H1 (cell line): ENCODE results near the gene ENTPD2. TPM values are rescaled to one million over a fixed set of nuclear protein-coding genes. Genes with fewer than 3 reads are reported as not detected.

Experiments used
- CTCF ChIA-PET: fragments of 300-600 bp; sonication (Branson Sonifier 250); formaldehyde crosslinking; loops from one replicate; lab custom pipeline; 2021; ENCODE audit not compliant: partially characterized antibody; lab: Charles Lee
- POLR2A ChIA-PET: fragments of 300-600 bp; sonication (Branson Sonifier 250); formaldehyde crosslinking; loops from one replicate; lab custom pipeline; 2021; ENCODE audit warnings: inconsistent platforms; ENCODE audit not compliant: partially characterized antibody; lab: Charles Lee
- DNase-seq, 2 experiments: peaks; one replicate each; pipeline versions ENCODE4 v3.0.0 to v3.0.0-alpha.2; 2010 to 2022; ENCODE audit warnings: low spot score in 2 of 2, low read depth in 1 of 2, mixed read lengths in 1 of 2
- FAIRE-seq: peaks from 2 replicates; lab custom pipeline; 2011; peaks lifted over from hg19 to GRCh38; lab: Jason Lieb, UNC
- H2AFZ ChIP-seq: 2 replicates; pipeline ENCODE4 v1.8.1; 2012; ENCODE audit warnings: low read length, inconsistent platforms
- H2AK5ac ChIP-seq: 2 replicates; pipeline ENCODE4 v1.6.1; 2013; ENCODE audit warnings: low read depth, low read length
- H2BK120ac ChIP-seq: replicated peaks from 2 replicates; pipeline ENCODE3; 2013; ENCODE audit warnings: low read depth, low read length, inconsistent platforms
- H2BK12ac ChIP-seq: 2 replicates; pipeline ENCODE4 v1.6.1; 2013; ENCODE audit warnings: low read depth, low read length
- H2BK15ac ChIP-seq: 2 replicates; pipeline ENCODE4 v1.6.1; 2013; ENCODE audit warnings: low read length
- H2BK20ac ChIP-seq: 2 replicates; pipeline ENCODE4 v1.6.1; 2013; ENCODE audit warnings: low read length
- H2BK5ac ChIP-seq: 2 replicates; pipeline ENCODE4 v1.6.1; 2013; ENCODE audit warnings: low read depth, low read length
- H3K14ac ChIP-seq: 2 replicates; pipeline ENCODE4 v1.6.1; 2013; ENCODE audit warnings: inconsistent platforms; ENCODE audit not compliant: insufficient read length
- H3K18ac ChIP-seq: 2 replicates; pipeline ENCODE4 v1.6.1; 2013; ENCODE audit warnings: low read length; ENCODE audit errors: extremely low read depth
- H3K23ac ChIP-seq: 2 replicates; pipeline ENCODE4 v1.6.1; 2013; ENCODE audit warnings: inconsistent platforms; ENCODE audit not compliant: insufficient read length
- H3K23me2 ChIP-seq: 2 replicates; pipeline ENCODE4 v1.6.1; 2013; ENCODE audit warnings: low read depth, low read length
- H3K27ac ChIP-seq: 2 replicates; pipeline ENCODE4 v1.6.1; 2011; ENCODE audit warnings: low read depth, low read length, inconsistent platforms
- H3K27me3 ChIP-seq, 4 experiments: replicated peaks in 1 of 4; 1 replicate in 1 of 4; 2 replicates in 3 of 4; pipeline versions ENCODE4 v1.6.1 to v1.8.1; 2011 to 2013; ENCODE audit warnings: low read length in 3 of 4, mild to moderate bottlenecking in 3 of 4, inconsistent platforms in 2 of 4, mixed read lengths in 2 of 4, moderate library complexity in 1 of 4; ENCODE audit not compliant: control insufficient read depth in 3 of 4, insufficient read depth in 3 of 4; ENCODE audit errors: extremely low read depth in 1 of 4
- H3K36me3 ChIP-seq, 4 experiments: 2 replicates each; pipeline versions ENCODE4 v1.6.1 to v1.8.1; 2011 to 2013; ENCODE audit warnings: mild to moderate bottlenecking in 4 of 4, low read length in 3 of 4, moderate library complexity in 2 of 4, control low read depth in 1 of 4, inconsistent platforms in 1 of 4; ENCODE audit not compliant: insufficient read depth in 4 of 4, control insufficient read depth in 2 of 4
- H3K4ac ChIP-seq: replicated peaks from 2 replicates; pipeline ENCODE3; 2013; ENCODE audit warnings: low read length, low read depth, mixed read lengths, inconsistent platforms; ENCODE audit not compliant: insufficient read length
- H3K4me1 ChIP-seq, 4 experiments: replicated peaks in 1 of 4; 1 replicate in 1 of 4; 2 replicates in 3 of 4; pipeline versions ENCODE4 v1.6.1 to v1.8.1; 2011 to 2013; ENCODE audit warnings: low read length in 3 of 4, inconsistent platforms in 2 of 4, mixed read lengths in 1 of 4; ENCODE audit not compliant: insufficient read depth in 4 of 4, control insufficient read depth in 3 of 4
- H3K4me2 ChIP-seq, 2 experiments: 2 replicates each; pipeline versions ENCODE4 v1.6.1 to v1.8.1; 2011 to 2013; ENCODE audit warnings: low read depth in 2 of 2, low read length in 2 of 2, control low read depth in 1 of 2, inconsistent platforms in 1 of 2, mild to moderate bottlenecking in 1 of 2; ENCODE audit not compliant: insufficient read depth in 1 of 2
- H3K4me3 ChIP-seq, 4 experiments: fragments of 200-600, 300-600 bp in 1 of 4; sonication (generic), shearing (Covaris generic), sonication (Bioruptor Twin) in 1 of 4; 2 replicates each; pipeline versions ENCODE4 v1.5.1 to v1.8.1; 2011 to 2016; ENCODE audit warnings: low read length in 4 of 4, low read depth in 3 of 4, control low read depth in 2 of 4, inconsistent platforms in 2 of 4, mild to moderate bottlenecking in 2 of 4, mixed read lengths in 1 of 4, moderate library complexity in 1 of 4; ENCODE audit not compliant: insufficient read depth in 2 of 4; ENCODE audit errors: extremely low read depth in 1 of 4
- H3K56ac ChIP-seq: replicated peaks from 2 replicates; pipeline ENCODE3; 2013; ENCODE audit warnings: low read depth, mild to moderate bottlenecking, mixed read lengths, low read length, inconsistent platforms; ENCODE audit not compliant: insufficient read length
- H3K79me1 ChIP-seq: 2 replicates; pipeline ENCODE4 v1.6.1; 2013; ENCODE audit warnings: low read depth, low read length, control low read depth
- H3K79me2 ChIP-seq, 2 experiments: 2 replicates each; pipeline versions ENCODE4 v1.6.1 to v1.8.1; 2012 to 2013; ENCODE audit warnings: low read length in 2 of 2, mild to moderate bottlenecking in 2 of 2, inconsistent platforms in 1 of 2; ENCODE audit not compliant: insufficient read depth in 2 of 2, control insufficient read depth in 1 of 2
- H3K9ac ChIP-seq, 4 experiments: replicated peaks in 1 of 4; 1 replicate in 1 of 4; 2 replicates in 3 of 4; pipeline versions ENCODE4 v1.6.1 to v1.8.1; 2011 to 2013; ENCODE audit warnings: low read depth in 3 of 4, low read length in 3 of 4, control low read depth in 2 of 4, mild to moderate bottlenecking in 2 of 4, moderate library complexity in 2 of 4, inconsistent platforms in 1 of 4; ENCODE audit errors: extremely low read depth in 1 of 4
- H3K9me3 ChIP-seq, 2 experiments: 2 replicates each; pipeline versions ENCODE4 v1.6.1 to v1.8.1; 2012 to 2013; ENCODE audit warnings: mild to moderate bottlenecking in 2 of 2, moderate library complexity in 2 of 2, control low read depth in 1 of 2, inconsistent platforms in 1 of 2, low read depth in 1 of 2, low read length in 1 of 2, mixed read lengths in 1 of 2; ENCODE audit not compliant: insufficient read depth in 2 of 2
- H4K20me1 ChIP-seq, 2 experiments: replicated peaks in 1 of 2; 2 replicates each; pipeline versions ENCODE3 to v1.8.1; 2011 to 2013; ENCODE audit warnings: inconsistent platforms in 2 of 2, low read length in 2 of 2, mild to moderate bottlenecking in 1 of 2; ENCODE audit not compliant: insufficient read depth in 2 of 2, control insufficient read depth in 1 of 2
- H4K5ac ChIP-seq: 2 replicates; pipeline ENCODE4 v1.6.1; 2013; ENCODE audit warnings: low read length, low read depth, mixed read lengths, inconsistent platforms; ENCODE audit not compliant: insufficient read length
- H4K8ac ChIP-seq: 2 replicates; pipeline ENCODE4 v1.8.0; 2013; ENCODE audit warnings: mild to moderate bottlenecking, moderate library complexity, low read length, inconsistent platforms; ENCODE audit not compliant: insufficient read depth; ENCODE audit errors: extremely low read depth
- H4K91ac ChIP-seq: replicated peaks from 2 replicates; pipeline ENCODE3; 2013; ENCODE audit warnings: low read length, mixed read lengths, inconsistent platforms; ENCODE audit not compliant: insufficient read length
- ASH2L ChIP-seq: fragments of 200-600, 300-600 bp; sonication (generic); IDR thresholded peaks from one replicate; pipeline ENCODE4 v1.7.1; 2017; ENCODE audit warnings: low read length
- BACH1 ChIP-seq: IDR thresholded peaks from 2 replicates; pipeline ENCODE4 v1.6.1; 2012; ENCODE audit warnings: low read length, improper control_type of control experiment
- BCL11A ChIP-seq, 2 experiments: IDR thresholded peaks; one replicate each; pipeline ENCODE4 v1.6.1; 2011; ENCODE audit warnings: low read depth in 2 of 2, low read length in 2 of 2, mild to moderate bottlenecking in 2 of 2
- CTBP2 ChIP-seq: IDR thresholded peaks from 2 replicates; pipeline ENCODE4 v1.7.0; 2011; ENCODE audit warnings: borderline replicate concordance, mild to moderate bottlenecking, moderate library complexity, mixed read lengths, low read length; ENCODE audit not compliant: insufficient read depth, insufficient read length
- HDAC6 ChIP-seq: IDR thresholded peaks from one replicate; pipeline ENCODE4 v1.7.1; 2012; ENCODE audit warnings: low read depth, mild to moderate bottlenecking, inconsistent platforms, low read length, moderate library complexity
- KDM4A ChIP-seq: IDR thresholded peaks from one replicate; pipeline ENCODE4 v1.7.1; 2012; ENCODE audit warnings: low read depth, mild to moderate bottlenecking, moderate library complexity, low read length, inconsistent platforms; ENCODE audit not compliant: severe bottlenecking
- NRF1 ChIP-seq: IDR thresholded peaks from 2 replicates; pipeline ENCODE4 v1.6.1; 2011; ENCODE audit warnings: mild to moderate bottlenecking, low read depth, low read length, improper control_type of control experiment
- RAD21 ChIP-seq, 2 experiments: IDR thresholded peaks in 1 of 2; conservative IDR thresholded peaks in 1 of 2; 2 replicates each; pipeline ENCODE4 v1.6.1; 2011; ENCODE audit warnings: low read depth in 2 of 2, low read length in 2 of 2, improper control_type of control experiment in 1 of 2, inconsistent platforms in 1 of 2, mild to moderate bottlenecking in 1 of 2, moderate library complexity in 1 of 2
- RXRA ChIP-seq: IDR thresholded peaks from 2 replicates; pipeline ENCODE4 v1.6.1; 2011; ENCODE audit warnings: low read depth, mild to moderate bottlenecking, low read length, moderate library complexity; ENCODE audit not compliant: insufficient read depth
- SP1 ChIP-seq: IDR thresholded peaks from 2 replicates; pipeline ENCODE4 v1.6.1; 2011; ENCODE audit warnings: low read depth, low read length
- TEAD4 ChIP-seq: IDR thresholded peaks from 2 replicates; pipeline ENCODE4 v1.6.1; 2012; ENCODE audit warnings: low read depth, low read length, inconsistent platforms, mixed read lengths
- WGBS, 2 experiments: shearing (Covaris generic) in 1 of 2; methylation state at CpG; one replicate each; pipeline versions ENCODE4 v1.1.6 to v1.1.7; 2013 to 2015; ENCODE audit warnings: low lambda C conversion rate in 2 of 2, mixed read lengths in 2 of 2, inconsistent platforms in 1 of 2, low coverage in 1 of 2, missing lambda C conversion rate in 1 of 2; ENCODE audit not compliant: insufficient replicate concordance in 2 of 2, insufficient coverage in 1 of 2, insufficient read length in 1 of 2; ENCODE audit errors: extremely low coverage in 1 of 2, missing lambda C conversion rate in 1 of 2; 5-methylcytosine and 5-hydroxymethylcytosine counted together
- polyA plus RNA-seq, 7 experiments: library from polyadenylated mRNA; depleted of rRNA in 3 of 7; stranded (reverse) in 5 of 7; unstranded in 2 of 7; fragments of >200 nt in 5 of 7; fragments of 200-250 nt in 2 of 7; gene quantifications; 1 replicate in 5 of 7; 2 replicates in 1 of 7; 4 replicates in 1 of 7; pipeline versions ENCODE4 v1.2.1 to v1.2.3, GENCODE V29; 2011 to 2013; ENCODE audit warnings: missing spikeins in 2 of 7, mixed read lengths in 2 of 7
- total RNA-seq: library from RNA; stranded (reverse); fragmentation: NEBNext Ultra II Directional; extraction: Animal tissue kit (Norgen Biotek cat#: 25700); gene quantifications from 2 replicates; pipeline ENCODE4 v1.2.1, GENCODE V29; 2021

Gene ENTPD2
- total and polyA plus RNA-seq, 2 of the 8 experiments (the other 6 are each of a cell fraction or from before 2014, with no cell fraction given), result 0.65 to 3.8 TPM

DNA sequence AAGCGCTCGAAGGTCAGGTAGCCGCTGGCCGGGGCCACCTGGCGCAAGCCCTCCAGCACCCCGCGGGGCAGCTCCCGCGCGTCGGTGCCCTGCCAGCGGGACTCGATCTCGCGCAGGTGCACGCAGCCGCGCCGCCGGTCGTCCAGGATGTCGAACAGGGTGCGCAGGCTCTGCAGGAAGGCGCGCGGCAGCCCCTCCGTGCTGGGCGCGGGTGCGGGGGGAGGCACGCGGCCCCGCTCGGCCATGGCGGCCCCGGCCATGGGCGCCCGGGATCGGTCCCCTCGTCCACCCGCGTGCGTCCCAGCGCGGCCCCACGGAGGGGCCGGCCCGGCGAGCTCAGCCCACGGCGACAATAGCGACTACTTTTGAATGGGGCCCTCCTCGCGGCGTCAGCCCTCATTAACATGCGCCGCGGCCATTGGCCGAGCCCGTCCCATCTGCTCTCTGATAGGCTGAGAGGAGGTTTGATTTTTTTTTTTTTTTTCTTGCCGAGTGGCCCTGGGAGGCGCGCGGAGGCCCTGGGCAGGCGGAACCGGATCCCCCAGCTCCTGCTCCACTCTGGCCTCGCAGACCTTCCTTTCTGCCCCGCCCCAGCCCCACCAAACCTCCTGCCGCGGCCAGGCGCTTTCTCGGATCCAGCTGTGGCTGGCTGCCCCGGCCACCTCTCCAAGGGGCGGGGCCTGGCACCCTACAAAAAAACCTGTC lies 16.5 kb upstream of the ENTPD2 start, which contains the start of gene SAPCD2:
TSS of gene SAPCD2 (minus strand) at position 357 of the 705 bp plus-strand sequence. CDS start at position 260, 97 bp downstream.
- peak within 1 kb of the TSS; percentile 81 for H3K18ac ChIP-seq
- peaks cover 13% of the 10 kb centered on the region for H3K23me2 ChIP-seq
- no peak for TF ChIP-seq BCL11A (IDR thresholded peaks at IDR 0.05; ENCODE audit: low read depth in 2 of 2, low read length in 2 of 2)
- TF ChIP-seq HDAC6, result no peak
- no peak; the same call in 1 of the 2 replicates for TF ChIP-seq BACH1
- TF ChIP-seq RAD21 (IDR thresholded peaks at IDR 0.05 in 1 of 2, conservative IDR thresholded peaks at IDR 0.05 in 1 of 2; ENCODE audit: low read depth in 2 of 2, low read length in 2 of 2), result no peak
- no peak for TF ChIP-seq CTBP2
- peak; percentile 66; the same call in 1 of the 2 replicates for TF ChIP-seq SP1
- 0 out of 2 replicates have a peak, but pooled peaks have one; percentile 11 for TF ChIP-seq NRF1
- no peak for TF ChIP-seq ASH2L
- TF ChIP-seq KDM4A, result peak; percentile 85
- no peak for TF ChIP-seq TEAD4
- TF ChIP-seq RXRA, result no peak

More for the DNA sequence above, 16.5 kb upstream of the ENTPD2 start, which contains the start of gene SAPCD2:
- Histone ChIP-seq H3K9me3 (no peaks in the 10 kb centered on the region), H4K8ac (peak within 1 kb of the TSS; percentile 90), H2BK5ac (peak within 1 kb of the TSS; percentile 44; the same call in 1 of the 2 replicates), H3K4me3 (peak within 1 kb of the TSS; percentile 46 to 64 (median 48)), H2AK5ac (peak within 1 kb of the TSS; percentile 99; the same call in 1 of the 2 replicates), H3K27ac (no peak within 1 kb of the TSS; the same call in 1 of the 2 replicates), H2BK15ac (peak within 1 kb of the TSS; percentile 98), H3K56ac (peak within 1 kb of the TSS; percentile 12), H3K79me1 (peaks cover 2% of the 10 kb centered on the region; the same call in 1 of the 2 replicates), H2BK20ac (peak within 1 kb of the TSS; percentile 90), H3K36me3 (no peaks in the 10 kb centered on the region), H3K14ac (no peak within 1 kb of the TSS), H4K91ac (peak within 1 kb of the TSS; percentile 71), H3K23ac (no peak within 1 kb of the TSS), H3K4me2 (peak within 1 kb of the TSS; percentile 73 to 85), H3K4ac (peak within 1 kb of the TSS; percentile 24), H2BK12ac (peak within 1 kb of the TSS; percentile 98; the same call in 1 of the 2 replicates), H2BK120ac (peak within 1 kb of the TSS; percentile 83), H4K20me1 (peaks cover 23 to 25% of the 10 kb centered on the region in 2 experiments), H3K4me1 (peaks cover 0 to 27% (median 21%) of the 10 kb centered on the region in 4 experiments; a peak in 6 of 7 replicates), H3K9ac (peak within 1 kb of the TSS in 3 of 4 experiments; percentile 10 to 34 (median 20); a peak in 3 of 7 replicates), H3K27me3 (peaks cover 0 to 18% (median 7%) of the 10 kb centered on the region in 4 experiments; a peak in 5 of 7 replicates), H2AFZ (0 out of 2 replicates have a peak within 1 kb of the TSS, but pooled peaks have one; percentile 3), H3K79me2 (no peaks in the 10 kb centered on the region), H4K5ac (peak within 1 kb of the TSS; percentile 39)
- CTCF ChIA-PET, result interaction anchor here (0.6 to 13.5 kb wide), 21 partner anchors 7 to 313 kb away, joined by 3 to 291 read pairs (median 5); partner anchors contain the start of genes ABCA2, ENTPD2, FUT7 and MAN1B1
- 1% methylated on average over 40 of the region's 74 CpGs; no CpG with 5 or more reads in 1 of the 2 experiments for WGBS, 2 experiments
- POLR2A ChIA-PET, result interaction anchor here (0.6 to 2.0 kb wide), 10 partner anchors 11 to 172 kb away, joined by 3 to 5 read pairs (median 4); partner anchors contain the start of gene MAN1B1
- no peak for FAIRE-seq
- DNase-seq, result peak; percentile 75 to 84
